H9 (cell line): Measurements from ENCODE around the gene CRYBG2. TPM values are rescaled to one million over a fixed set of nuclear protein-coding genes. Genes with fewer than 3 reads are reported as not detected.

Experiments
- DNase-seq: peaks from one replicate; pipeline ENCODE4 v3.0.0-alpha.2; 2017
- H2AFZ ChIP-seq: one replicate; pipeline ENCODE4 v1.6.1; 2013; ENCODE audit warnings: mild to moderate bottlenecking, low read length, control low read depth, moderate library complexity
- H2AK5ac ChIP-seq: 2 replicates; pipeline ENCODE4 v1.6.1; 2013; ENCODE audit warnings: low read length, control low read depth, mixed read lengths; ENCODE audit not compliant: insufficient read length
- H2BK120ac ChIP-seq: one replicate; pipeline ENCODE4 v1.6.1; 2013; ENCODE audit warnings: low read depth, mild to moderate bottlenecking, low read length, control low read depth, inconsistent platforms; ENCODE audit not compliant: poor library complexity, severe bottlenecking
- H2BK12ac ChIP-seq: 2 replicates; pipeline ENCODE4 v1.6.1; 2013; ENCODE audit warnings: low read length, control low read depth, mixed read lengths, low read depth; ENCODE audit not compliant: insufficient read length
- H2BK15ac ChIP-seq: 2 replicates; pipeline ENCODE4 v1.6.1; 2013; ENCODE audit warnings: low read depth, low read length, control low read depth
- H2BK20ac ChIP-seq: one replicate; pipeline ENCODE4 v1.6.1; 2013; ENCODE audit warnings: low read depth, mild to moderate bottlenecking, low read length, control low read depth, inconsistent platforms; ENCODE audit not compliant: poor library complexity, severe bottlenecking
- H2BK5ac ChIP-seq: 2 replicates; pipeline ENCODE4 v1.6.1; 2013; ENCODE audit warnings: low read length, control low read depth, mixed read lengths; ENCODE audit not compliant: insufficient read length
- H3K14ac ChIP-seq: 2 replicates; pipeline ENCODE4 v1.6.1; 2013; ENCODE audit warnings: low read length, control low read depth; ENCODE audit not compliant: insufficient read depth
- H3K18ac ChIP-seq: 2 replicates; pipeline ENCODE4 v1.6.1; 2013; ENCODE audit warnings: low read depth, mild to moderate bottlenecking, mixed read lengths, low read length, control low read depth; ENCODE audit not compliant: insufficient read length
- H3K23ac ChIP-seq: 2 replicates; pipeline ENCODE4 v1.6.1; 2013; ENCODE audit warnings: low read length, control low read depth, mixed read lengths, low read depth; ENCODE audit not compliant: insufficient read length
- H3K23me2 ChIP-seq: 2 replicates; pipeline ENCODE4 v1.6.1; 2013; ENCODE audit warnings: low read depth, mild to moderate bottlenecking, mixed read lengths, low read length, control low read depth; ENCODE audit not compliant: insufficient read length, poor library complexity, severe bottlenecking
- H3K27ac ChIP-seq: 2 replicates; pipeline ENCODE4 v1.5.1; 2013; ENCODE audit warnings: low read length, control low read depth, mixed read lengths, low read depth; ENCODE audit not compliant: insufficient read length
- H3K27me3 ChIP-seq: 2 replicates; pipeline ENCODE4 v1.6.1; 2013; ENCODE audit warnings: low read length, control low read depth, inconsistent platforms; ENCODE audit not compliant: insufficient read depth
- H3K4ac ChIP-seq: 2 replicates; pipeline ENCODE4 v1.6.1; 2013; ENCODE audit warnings: low read depth, mild to moderate bottlenecking, control low read depth, inconsistent platforms, low read length, moderate library complexity
- H3K4me1 ChIP-seq: 2 replicates; pipeline ENCODE4 v1.6.1; 2013; ENCODE audit warnings: low read length, control low read depth, inconsistent platforms; ENCODE audit not compliant: insufficient read depth
- H3K4me2 ChIP-seq: 2 replicates; pipeline ENCODE4 v1.6.1; 2013; ENCODE audit warnings: low read length, control low read depth, mixed read lengths; ENCODE audit not compliant: insufficient read length, insufficient read depth
- H3K56ac ChIP-seq: 2 replicates; pipeline ENCODE4 v1.6.1; 2013; ENCODE audit warnings: low read depth, mild to moderate bottlenecking, mixed read lengths, low read length, control low read depth; ENCODE audit not compliant: insufficient read length
- H3K79me1 ChIP-seq: 2 replicates; pipeline ENCODE4 v1.6.1; 2013; ENCODE audit warnings: low read depth, mild to moderate bottlenecking, moderate library complexity, low read length, control low read depth, inconsistent platforms; ENCODE audit not compliant: insufficient read depth, poor library complexity, severe bottlenecking
- H3K79me2 ChIP-seq: 2 replicates; pipeline ENCODE4 v1.6.1; 2013; ENCODE audit warnings: low read length, control low read depth, inconsistent platforms; ENCODE audit not compliant: insufficient read depth
- H3K9ac ChIP-seq: 2 replicates; pipeline ENCODE4 v1.6.1; 2013; ENCODE audit warnings: low read length, control low read depth, mixed read lengths; ENCODE audit not compliant: insufficient read length; ENCODE audit errors: extremely low read depth
- H3K9me3 ChIP-seq: one replicate; pipeline ENCODE4 v1.6.1; 2013; ENCODE audit warnings: low read depth, low read length, inconsistent platforms; ENCODE audit not compliant: control insufficient read depth
- H3T11ph ChIP-seq: one replicate; pipeline ENCODE4 v1.6.1; 2013; ENCODE audit warnings: mild to moderate bottlenecking, low read length, control low read depth, inconsistent platforms
- H4K20me1 ChIP-seq: one replicate; pipeline ENCODE4 v1.6.1; 2013; ENCODE audit not compliant: control insufficient read depth, insufficient read length, insufficient read depth
- H4K5ac ChIP-seq: 2 replicates; pipeline ENCODE4 v1.6.1; 2013; ENCODE audit warnings: low read depth, mild to moderate bottlenecking, mixed read lengths, low read length, control low read depth; ENCODE audit not compliant: insufficient read length
- H4K8ac ChIP-seq: replicated peaks from 2 replicates; pipeline ENCODE4 v1.6.1; 2013; ENCODE audit warnings: low read length, control low read depth, mixed read lengths, low read depth; ENCODE audit not compliant: insufficient read length
- H4K91ac ChIP-seq: 2 replicates; pipeline ENCODE4 v1.6.1; 2013; ENCODE audit warnings: low read depth, mild to moderate bottlenecking, moderate library complexity, mixed read lengths, low read length, control low read depth; ENCODE audit not compliant: insufficient read length
- H3K27ac Mint-ChIP-seq, 3 experiments: 2 replicates in 2 of 3; 3 replicates in 1 of 3; pipeline ENCODE4 v1.8.0; 2020 to 2021; ENCODE audit warnings: mixed read lengths in 3 of 3, mild to moderate bottlenecking in 1 of 3, moderate library complexity in 1 of 3
- H3K27me3 Mint-ChIP-seq: 2 replicates; pipeline ENCODE4 v1.8.0; 2021; ENCODE audit warnings: low read depth, mild to moderate bottlenecking, moderate library complexity, mixed read lengths
- H3K36me3 Mint-ChIP-seq, 3 experiments: 2 replicates in 2 of 3; 3 replicates in 1 of 3; pipeline ENCODE4 v1.8.0; 2020 to 2021; ENCODE audit warnings: low read depth in 3 of 3, mixed read lengths in 3 of 3; ENCODE audit not compliant: insufficient read depth in 1 of 3
- H3K4me1 Mint-ChIP-seq, 2 experiments: 2 replicates each; pipeline ENCODE4 v1.8.0; 2020; ENCODE audit warnings: mixed read lengths in 2 of 2
- H3K4me3 Mint-ChIP-seq, 2 experiments: 2 replicates in 1 of 2; 3 replicates in 1 of 2; pipeline ENCODE4 v1.8.0; 2020 to 2021; ENCODE audit warnings: mild to moderate bottlenecking in 2 of 2, mixed read lengths in 2 of 2, moderate library complexity in 1 of 2
- H3K9me3 Mint-ChIP-seq, 2 experiments: 2 replicates in 1 of 2; 3 replicates in 1 of 2; pipeline ENCODE4 v1.8.0; 2020; ENCODE audit warnings: mild to moderate bottlenecking in 2 of 2, mixed read lengths in 2 of 2, moderate library complexity in 1 of 2
- CTCF ChIP-seq: fragments of 200-600 bp; sonication (generic); conservative IDR thresholded peaks from 3 replicates; pipeline ENCODE4 v1.8.0; 2021; ENCODE audit warnings: antibody characterized with exemption, mild to moderate bottlenecking
- WGBS: extraction: QIAGEN DNeasy Blood & Tissue Kit; methylation state at CpG from one replicate; pipeline ENCODE4 v1.1.7; 2013; ENCODE audit warnings: missing lambda C conversion rate, low lambda C conversion rate, mixed read lengths; ENCODE audit not compliant: insufficient read length; ENCODE audit errors: extremely low coverage; 5-methylcytosine and 5-hydroxymethylcytosine counted together
- total RNA-seq: library from RNA; stranded (reverse); gene quantifications from 2 replicates; pipeline ENCODE4 v1.2.1, GENCODE V29; 2021

Gene CRYBG2
- total RNA-seq, 1 experiment from 2014 or later: 12.8 TPM

GRCh38 chr1:26362331-26362730, 8.4 kb upstream of the CRYBG2 start:
- Histone ChIP-seq H2BK5ac (no peak overlapping the region), H4K20me1 (no peaks in the 10 kb centered on the region), H3K4me1 (peaks cover 3% of the 10 kb centered on the region; the same call in 1 of the 2 replicates), H3K18ac (no peak overlapping the region), H3K9ac (no peak overlapping the region), H3K27me3 (no peaks in the 10 kb centered on the region; the same call in 1 of the 2 replicates), H3K56ac (no peak overlapping the region), H3K23ac (no peak overlapping the region), H4K5ac (no peak overlapping the region), H3K23me2 (peaks cover 4% of the 10 kb centered on the region), H3K79me1 (no peaks in the 10 kb centered on the region), H3K14ac (no peak overlapping the region), H2BK120ac (no peak overlapping the region), H2BK20ac (no peak overlapping the region), H4K8ac (no peak overlapping the region), H3K79me2 (no peaks in the 10 kb centered on the region), H3K4me2 (no peak overlapping the region), H2BK15ac (no peak overlapping the region), H2AK5ac (no peak overlapping the region), H3K4ac (no peak overlapping the region), H2AFZ (no peak overlapping the region), H3K27ac (no peak overlapping the region), H3K9me3 (no peaks in the 10 kb centered on the region), H2BK12ac (no peak overlapping the region), H3T11ph (no peak overlapping the region), H4K91ac (no peak overlapping the region)
- H3K4me3 Mint-ChIP-seq: no peak overlapping the region
- no peaks in the 10 kb centered on the region; a peak in 1 of 5 replicates for H3K9me3 Mint-ChIP-seq
- DNase-seq: no peak
- H3K27me3 Mint-ChIP-seq: peaks cover 66% of the 10 kb centered on the region
- no CpG with 5 or more reads among the region's 3 CpGs for WGBS
- no peaks in the 10 kb centered on the region for H3K36me3 Mint-ChIP-seq
- H3K27ac Mint-ChIP-seq: no peak overlapping the region
- TF ChIP-seq CTCF: no peak
- H3K4me1 Mint-ChIP-seq: peaks cover 36 to 44% of the 10 kb centered on the region in 2 experiments
